Left renal cortex interstitium (tissue), 4 donors: ENCODE results near the gene GALNT13. TPM values are rescaled to one million over a fixed set of nuclear protein-coding genes. Genes with fewer than 3 reads are reported as not detected.

Experiments used
- DNase-seq, 4 donors: peaks; one replicate each; pipeline ENCODE4 v3.0.0-alpha.2; 2013; ENCODE audit warnings: low read depth in 4 of 4, low spot score in 2 of 4, missing footprints in 1 of 4
- polyA plus RNA-seq, 4 donors: library from polyadenylated mRNA; unstranded; fragments of 120-200 nt; gene quantifications; one replicate each; pipeline ENCODE4 v1.2.1, GENCODE V29; 2013; ENCODE audit not compliant: insufficient read length in 4 of 4

The GALNT13 gene
- polyA plus RNA-seq, 4 donors: 1.9 to 2.6 (median 2.4) TPM

GRCh38 chr2:153940511-153940910 is 68.8 kb downstream of the GALNT13 start:
- DNase-seq: no peak

- DNase-seq: no peak
Measured at GRCh38 chr2:153944800-153945199, 73.1 kb downstream of the GALNT13 start.

DNA sequence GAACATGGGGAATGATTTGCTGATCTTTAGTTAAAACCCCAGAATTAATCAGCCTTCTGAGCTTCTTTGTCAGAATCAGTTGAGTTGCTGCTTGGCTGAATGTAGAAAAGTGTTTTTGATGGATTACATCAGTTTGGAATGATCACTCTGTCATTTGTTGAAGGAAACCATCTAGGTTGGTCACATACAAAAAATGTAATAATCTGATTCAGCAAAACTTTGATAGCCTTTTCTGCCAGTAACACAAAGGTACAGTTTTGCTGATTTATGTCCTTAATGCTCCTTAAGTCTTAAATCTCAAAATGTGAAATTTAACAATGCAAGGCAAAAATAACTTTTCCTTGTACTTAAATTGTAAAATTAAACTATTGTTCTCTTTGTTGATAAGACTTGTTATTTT is 74.3 kb downstream of the GALNT13 start:
- DNase-seq: no peak

- DNase-seq: no peak
Measured at GRCh38 chr2:153953761-153954160, 82.0 kb downstream of the GALNT13 start.

DNA sequence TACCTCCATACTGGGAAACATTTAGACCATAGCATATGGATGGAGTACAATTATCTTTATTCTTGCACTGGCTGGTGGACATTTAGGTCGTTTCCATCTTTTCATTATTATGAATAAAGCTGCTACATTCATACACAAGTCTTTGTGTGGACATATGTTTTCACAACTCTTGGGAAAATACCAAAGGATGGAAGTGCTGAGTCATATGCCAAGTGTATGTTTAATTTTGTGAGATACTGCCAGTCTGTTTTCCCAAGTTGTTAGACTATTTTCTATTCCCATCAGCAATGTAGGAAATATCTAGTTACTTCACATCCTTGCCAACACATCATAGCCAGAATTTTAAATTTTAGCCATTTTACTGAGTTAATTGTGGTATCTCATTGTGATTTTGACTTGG is 91.5 kb downstream of the GALNT13 start:
- DNase-seq: no peak

DNA sequence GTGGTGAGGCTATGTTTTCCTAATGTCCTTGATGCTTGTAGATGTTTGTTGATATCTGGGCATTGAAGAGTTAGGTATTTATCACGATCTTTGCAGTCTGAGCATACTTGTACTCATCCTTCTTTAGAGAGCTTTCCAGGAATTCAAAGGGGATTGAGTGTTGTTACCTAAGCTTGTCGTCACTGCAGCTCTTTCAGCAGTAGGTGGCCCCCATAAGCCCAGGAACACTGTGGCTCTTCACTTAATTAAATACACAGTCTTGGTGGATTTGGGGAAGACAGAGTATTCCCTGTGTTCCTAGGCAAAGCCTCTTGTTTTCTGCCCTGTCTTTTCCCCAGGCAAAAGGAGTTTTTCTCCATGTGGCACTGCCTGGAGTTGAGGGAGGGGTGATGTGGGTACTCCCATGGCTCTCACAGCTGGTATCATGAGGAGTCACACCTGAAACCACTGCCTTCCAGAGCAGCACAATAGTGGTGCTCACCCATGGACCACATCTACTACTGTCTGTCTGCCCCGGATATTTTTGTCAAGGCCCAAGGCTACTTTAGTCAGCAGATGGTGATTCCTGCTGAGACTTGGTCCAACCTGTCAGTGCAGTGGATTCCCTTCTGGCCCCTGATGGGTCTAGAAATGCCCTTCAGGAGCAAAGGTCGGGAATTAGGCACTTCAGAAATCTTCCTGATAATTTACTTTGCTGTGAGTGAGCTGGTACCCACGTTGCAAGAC is 95.7 kb downstream of the GALNT13 start:
- DNase-seq: no peak

GRCh38 chr2:153971250-153971649 is 99.5 kb downstream of the GALNT13 start:
- DNase-seq: no peak

DNA sequence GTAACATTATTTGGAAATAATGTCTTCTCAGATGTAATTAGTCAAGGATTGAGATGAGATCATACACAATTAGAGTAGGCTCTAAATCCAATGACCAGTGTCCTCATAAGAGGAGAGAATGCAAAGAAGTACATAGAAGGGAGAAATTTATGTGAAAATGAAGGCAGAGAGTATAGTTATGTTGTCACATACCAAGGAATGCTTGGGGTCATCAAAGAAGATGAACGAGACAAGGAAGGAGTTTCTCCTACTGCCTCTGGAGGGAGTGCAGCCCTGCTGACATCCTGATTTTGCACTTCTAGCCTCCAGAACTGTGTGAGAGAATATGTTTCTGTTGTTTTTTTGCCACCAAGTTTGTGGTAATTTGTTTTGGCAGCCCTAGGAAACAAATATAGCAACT is 100.1 kb downstream of the GALNT13 start:
- DNase-seq: no peak

GRCh38 chr2:153972412-153972811 is 100.7 kb downstream of the GALNT13 start:
- DNase-seq: no peak

DNA sequence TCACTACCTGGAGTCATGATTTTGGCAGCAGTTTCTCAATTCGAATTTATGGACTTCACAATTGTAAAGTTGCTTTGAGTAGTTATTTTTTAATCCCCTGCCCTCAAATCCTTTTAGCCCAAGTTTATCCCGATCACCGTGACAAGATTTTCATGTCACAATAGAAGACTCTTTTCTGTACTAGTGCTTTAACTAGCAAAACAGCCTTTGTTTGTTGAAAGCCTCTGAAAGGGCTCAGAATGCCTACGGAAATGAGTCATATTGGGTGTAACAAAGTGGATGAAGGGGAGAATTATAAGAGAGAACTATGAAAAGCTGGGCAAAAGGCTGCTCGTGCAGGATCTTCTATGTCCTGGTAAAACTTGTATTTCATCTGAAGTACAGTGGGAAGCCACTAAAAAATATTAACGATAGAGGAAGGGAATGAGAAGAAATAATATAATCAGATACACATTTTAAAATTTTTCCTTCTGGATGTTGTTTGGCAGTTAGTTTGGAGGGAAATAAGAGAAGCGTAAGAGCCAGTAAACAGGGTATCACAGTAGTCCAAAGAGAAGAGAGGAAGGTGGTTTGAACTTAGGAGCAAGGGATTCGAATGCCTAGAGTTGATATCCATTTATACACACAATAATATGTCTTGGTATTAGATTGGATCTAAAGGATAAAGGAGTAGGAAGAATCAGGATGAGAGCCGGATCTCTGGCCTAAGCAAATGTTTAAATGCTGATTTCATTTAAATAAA is 114.9 kb downstream of the GALNT13 start:
- no peak for DNase-seq

DNA sequence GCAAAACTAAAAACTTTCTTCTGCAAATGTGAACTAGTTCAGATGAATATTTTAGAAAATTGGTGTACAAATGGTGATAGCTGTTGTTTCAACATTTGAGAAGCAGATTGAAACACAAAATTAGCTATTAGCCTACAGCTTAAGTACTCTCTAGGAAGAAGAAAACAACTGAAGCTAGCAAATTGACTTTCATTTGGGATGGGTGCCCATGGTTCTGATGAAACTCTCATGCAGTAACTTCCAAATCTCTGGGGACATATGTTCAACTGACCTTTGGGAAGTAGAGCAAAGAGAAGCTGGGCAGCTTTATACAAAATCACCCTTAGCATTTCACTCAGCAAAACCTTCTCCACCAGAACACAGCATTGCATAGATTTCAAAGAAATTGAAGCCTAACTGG is 119.0 kb downstream of the GALNT13 start:
- no peak for DNase-seq

DNA sequence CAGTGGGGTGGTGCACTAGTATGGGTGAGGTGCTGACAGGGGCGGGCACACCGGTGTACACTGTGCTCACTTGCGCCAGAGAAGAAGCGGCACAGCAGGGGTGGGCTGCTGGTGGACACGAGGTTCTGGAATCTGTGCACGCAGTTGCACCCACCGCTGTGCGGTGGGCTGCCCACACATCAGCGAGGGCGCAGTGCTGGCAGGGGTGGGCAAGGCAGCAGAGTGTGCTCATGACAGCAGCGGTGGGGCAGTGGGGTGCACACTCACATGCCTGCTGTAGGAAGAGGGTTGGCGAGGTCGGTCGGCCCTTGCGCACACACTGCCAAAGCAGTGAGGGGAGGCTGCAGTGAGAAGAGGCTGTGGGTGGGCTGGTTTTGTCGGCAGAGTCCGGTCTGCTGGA is 141.8 kb downstream of the GALNT13 start:
- no peak for DNase-seq

- no peak for DNase-seq
Measured at GRCh38 chr2:154015233-154015632, 143.5 kb downstream of the GALNT13 start.

- DNase-seq: no peak
Measured at GRCh38 chr2:154029504-154029903, 157.8 kb downstream of the GALNT13 start.

DNA sequence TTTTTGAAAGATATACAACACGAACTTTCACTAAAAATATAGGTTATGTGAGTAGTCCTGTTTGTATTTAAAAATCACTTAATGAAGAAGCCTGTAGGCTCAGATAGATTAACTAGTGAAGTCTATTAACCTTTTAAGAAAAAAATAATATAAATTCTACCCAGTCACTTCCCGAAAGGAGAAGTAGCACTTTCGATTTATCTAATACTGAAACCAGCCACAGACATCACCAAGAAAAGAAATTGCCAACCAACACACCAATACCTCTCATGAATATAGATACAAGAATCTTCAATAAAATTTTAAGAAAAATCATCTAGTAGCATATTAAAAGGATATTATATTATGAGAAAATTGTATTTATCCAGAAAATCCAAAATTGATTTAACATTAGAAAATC is 160.5 kb downstream of the GALNT13 start:
- DNase-seq: no peak

GRCh38 chr2:154046493-154046892 is 174.8 kb downstream of the GALNT13 start:
- no peak for DNase-seq

DNA sequence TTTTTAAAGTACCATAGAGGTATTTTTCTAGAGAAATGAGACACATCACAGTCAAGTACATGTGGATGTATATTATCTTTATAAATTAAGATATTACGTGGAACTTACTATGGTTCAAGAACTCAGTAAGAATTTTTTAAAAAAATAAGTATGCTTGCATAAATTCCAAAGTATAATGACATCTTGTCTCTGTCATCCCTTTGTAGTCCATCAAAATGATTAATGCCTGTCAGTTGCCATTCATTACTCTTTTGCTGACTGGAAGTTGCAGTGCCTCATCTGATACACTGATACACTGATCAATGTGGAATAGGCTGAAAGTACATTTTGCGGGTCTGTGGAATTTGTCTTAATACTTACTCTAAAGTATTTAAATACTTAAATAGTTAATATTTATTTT is 177.2 kb downstream of the GALNT13 start:
- DNase-seq: no peak

- no peak for DNase-seq
Measured at GRCh38 chr2:154049561-154049960, 177.8 kb downstream of the GALNT13 start.

GRCh38 chr2:154067124-154067523 is 195.4 kb downstream of the GALNT13 start:
- DNase-seq: no peak

- DNase-seq: no peak
Measured at GRCh38 chr2:154078926-154079325, 207.2 kb downstream of the GALNT13 start.

DNA sequence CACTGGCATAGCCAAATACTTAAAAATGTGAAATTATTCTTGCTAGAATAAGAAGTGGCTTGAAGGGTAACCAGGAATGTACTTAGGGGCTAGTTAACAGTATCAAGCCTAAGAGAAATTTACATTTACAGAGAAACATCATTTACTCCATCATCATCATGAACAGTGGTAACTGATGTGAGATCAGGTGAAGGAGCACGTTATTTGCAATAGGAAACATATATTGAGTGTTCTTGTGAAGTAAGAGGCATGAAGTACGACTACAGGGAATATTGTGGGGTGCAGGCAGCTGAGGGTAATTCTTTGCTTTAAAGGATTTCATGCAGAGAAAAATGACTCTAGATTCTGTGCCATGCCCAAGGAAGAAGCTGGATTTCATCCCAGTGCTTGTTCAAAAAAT is 220.8 kb downstream of the GALNT13 start:
- DNase-seq: no peak

- no peak for DNase-seq
Measured at GRCh38 chr2:154093856-154094255, 222.1 kb downstream of the GALNT13 start.
